Measurements from ENCODE around the gene ENTR1. TPM values are rescaled to one million over a fixed set of nuclear protein-coding genes. Genes with fewer than 3 reads are reported as not detected.

The ENTR1 gene
- total and polyA plus RNA-seq, 2 of the 13 experiments (the other 11 are each of a cell fraction or from before 2014, with no cell fraction given) = 70.1 to 76.4 TPM

DNA sequence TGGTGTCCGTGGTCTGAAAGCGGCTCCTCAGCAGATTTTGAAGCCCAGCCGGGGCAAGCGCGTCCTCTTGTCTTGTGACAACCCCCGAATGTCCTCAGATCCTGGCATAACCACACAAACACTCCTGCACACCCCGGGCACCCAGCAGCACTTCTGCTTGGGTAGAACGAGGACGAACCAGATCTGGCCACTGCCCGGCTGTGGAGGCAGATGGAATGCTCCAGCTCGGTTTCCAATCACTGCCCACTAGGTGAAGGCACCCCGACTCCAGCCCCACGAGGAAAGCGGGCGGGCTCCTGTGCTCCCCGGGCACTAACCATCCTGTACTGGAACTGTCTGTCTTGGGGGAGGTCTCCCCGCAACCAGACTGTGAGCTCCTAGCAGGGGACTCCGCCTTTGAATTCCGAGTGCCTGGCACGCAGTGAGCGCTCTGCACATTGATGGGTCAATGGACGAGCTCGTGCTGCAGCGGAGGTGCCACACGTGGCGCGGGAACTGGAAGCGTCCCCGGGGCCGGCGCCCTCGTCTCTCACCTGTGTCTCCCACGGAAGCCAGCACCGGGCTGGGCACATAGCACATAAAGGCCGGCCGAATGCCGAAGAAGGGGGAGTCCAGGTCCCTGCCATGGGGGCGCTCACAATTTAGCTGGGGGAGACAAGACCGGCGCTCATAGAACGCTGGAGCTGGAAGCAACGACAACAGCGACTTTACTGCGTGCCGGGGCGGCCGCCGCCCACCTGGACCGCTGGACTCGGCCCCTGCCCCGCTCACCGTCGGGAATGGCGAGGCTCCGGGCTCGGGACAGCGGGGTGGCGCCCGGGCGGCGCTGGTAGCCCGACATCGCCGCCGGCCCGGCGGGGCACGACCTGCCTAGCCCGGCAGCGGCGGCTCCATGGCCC lies 608 bp downstream of the ENTR1 start (continued):
- TF ChIP-seq, protein P1, sequence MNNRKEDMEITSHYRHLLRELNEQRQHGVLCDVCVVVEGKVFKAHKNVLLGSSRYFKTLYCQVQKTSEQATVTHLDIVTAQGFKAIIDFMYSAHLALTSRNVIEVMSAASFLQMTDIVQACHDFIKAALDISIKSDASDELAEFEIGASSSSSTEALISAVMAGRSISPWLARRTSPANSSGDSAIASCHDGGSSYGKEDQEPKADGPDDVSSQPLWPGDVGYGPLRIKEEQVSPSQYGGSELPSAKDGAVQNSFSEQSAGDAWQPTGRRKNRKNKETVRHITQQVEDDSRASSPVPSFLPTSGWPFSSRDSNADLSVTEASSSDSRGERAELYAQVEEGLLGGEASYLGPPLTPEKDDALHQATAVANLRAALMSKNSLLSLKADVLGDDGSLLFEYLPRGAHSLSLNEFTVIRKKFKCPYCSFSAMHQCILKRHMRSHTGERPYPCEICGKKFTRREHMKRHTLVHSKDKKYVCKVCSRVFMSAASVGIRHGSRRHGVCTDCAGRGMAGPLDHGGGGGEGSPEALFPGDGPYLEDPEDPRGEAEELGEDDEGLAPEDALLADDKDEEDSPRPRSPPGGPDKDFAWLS (CRISPR knock-in tag; IDR thresholded peaks at IDR 0.05; ENCODE audit: borderline replicate concordance) = no peak
- TF ChIP-seq KAT2B (IDR thresholded peaks at IDR 0.05; ENCODE audit: borderline replicate concordance, low read depth, low read length) (no peak), TOPORS (CRISPR knock-in tag; IDR thresholded peaks at IDR 0.05) (no peak), ZNF619 (CRISPR knock-in tag; IDR thresholded peaks at IDR 0.05) (no peak), KLF9 (CRISPR knock-in tag; IDR thresholded peaks at IDR 0.05; ENCODE audit: low read depth) (no peak), ONECUT2 (CRISPR knock-in tag; IDR thresholded peaks at IDR 0.05) (peak; percentile 38; the same call in 1 of the 2 replicates), ZNF720 (CRISPR knock-in tag; IDR thresholded peaks at IDR 0.05) (no peak), ZNF629 (CRISPR knock-in tag; conservative IDR thresholded peaks at IDR 0.05) (0 out of 2 replicates have a peak, but pooled peaks have one; percentile 11), ZFP82 (CRISPR knock-in tag; IDR thresholded peaks at IDR 0.05; ENCODE audit: borderline replicate concordance) (0 out of 2 replicates have a peak, but pooled peaks have one; percentile 50), RARA (CRISPR knock-in tag; IDR thresholded peaks at IDR 0.05) (no peak), ZNF816 (CRISPR knock-in tag; IDR thresholded peaks at IDR 0.05; ENCODE audit: borderline replicate concordance) (no peak), ZSCAN31 (CRISPR knock-in tag; IDR thresholded peaks at IDR 0.05; ENCODE audit: low read depth) (no peak)
- TF ChIP-seq, protein P2, sequence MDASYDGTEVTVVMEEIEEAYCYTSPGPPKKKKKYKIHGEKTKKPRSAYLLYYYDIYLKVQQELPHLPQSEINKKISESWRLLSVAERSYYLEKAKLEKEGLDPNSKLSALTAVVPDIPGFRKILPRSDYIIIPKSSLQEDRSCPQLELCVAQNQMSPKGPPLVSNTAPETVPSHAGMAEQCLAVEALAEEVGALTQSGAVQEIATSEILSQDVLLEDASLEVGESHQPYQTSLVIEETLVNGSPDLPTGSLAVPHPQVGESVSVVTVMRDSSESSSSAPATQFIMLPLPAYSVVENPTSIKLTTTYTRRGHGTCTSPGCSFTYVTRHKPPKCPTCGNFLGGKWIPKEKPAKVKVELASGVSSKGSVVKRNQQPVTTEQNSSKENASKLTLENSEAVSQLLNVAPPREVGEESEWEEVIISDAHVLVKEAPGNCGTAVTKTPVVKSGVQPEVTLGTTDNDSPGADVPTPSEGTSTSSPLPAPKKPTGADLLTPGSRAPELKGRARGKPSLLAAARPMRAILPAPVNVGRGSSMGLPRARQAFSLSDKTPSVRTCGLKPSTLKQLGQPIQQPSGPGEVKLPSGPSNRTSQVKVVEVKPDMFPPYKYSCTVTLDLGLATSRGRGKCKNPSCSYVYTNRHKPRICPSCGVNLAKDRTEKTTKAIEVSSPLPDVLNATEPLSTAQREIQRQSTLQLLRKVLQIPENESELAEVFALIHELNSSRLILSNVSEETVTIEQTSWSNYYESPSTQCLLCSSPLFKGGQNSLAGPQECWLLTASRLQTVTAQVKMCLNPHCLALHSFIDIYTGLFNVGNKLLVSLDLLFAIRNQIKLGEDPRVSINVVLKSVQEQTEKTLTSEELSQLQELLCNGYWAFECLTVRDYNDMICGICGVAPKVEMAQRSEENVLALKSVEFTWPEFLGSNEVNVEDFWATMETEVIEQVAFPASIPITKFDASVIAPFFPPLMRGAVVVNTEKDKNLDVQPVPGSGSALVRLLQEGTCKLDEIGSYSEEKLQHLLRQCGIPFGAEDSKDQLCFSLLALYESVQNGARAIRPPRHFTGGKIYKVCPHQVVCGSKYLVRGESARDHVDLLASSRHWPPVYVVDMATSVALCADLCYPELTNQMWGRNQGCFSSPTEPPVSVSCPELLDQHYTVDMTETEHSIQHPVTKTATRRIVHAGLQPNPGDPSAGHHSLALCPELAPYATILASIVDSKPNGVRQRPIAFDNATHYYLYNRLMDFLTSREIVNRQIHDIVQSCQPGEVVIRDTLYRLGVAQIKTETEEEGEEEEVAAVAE (CRISPR knock-in tag; IDR thresholded peaks at IDR 0.05; ENCODE audit: borderline replicate concordance) = no peak
- TF ChIP-seq, protein P3, sequence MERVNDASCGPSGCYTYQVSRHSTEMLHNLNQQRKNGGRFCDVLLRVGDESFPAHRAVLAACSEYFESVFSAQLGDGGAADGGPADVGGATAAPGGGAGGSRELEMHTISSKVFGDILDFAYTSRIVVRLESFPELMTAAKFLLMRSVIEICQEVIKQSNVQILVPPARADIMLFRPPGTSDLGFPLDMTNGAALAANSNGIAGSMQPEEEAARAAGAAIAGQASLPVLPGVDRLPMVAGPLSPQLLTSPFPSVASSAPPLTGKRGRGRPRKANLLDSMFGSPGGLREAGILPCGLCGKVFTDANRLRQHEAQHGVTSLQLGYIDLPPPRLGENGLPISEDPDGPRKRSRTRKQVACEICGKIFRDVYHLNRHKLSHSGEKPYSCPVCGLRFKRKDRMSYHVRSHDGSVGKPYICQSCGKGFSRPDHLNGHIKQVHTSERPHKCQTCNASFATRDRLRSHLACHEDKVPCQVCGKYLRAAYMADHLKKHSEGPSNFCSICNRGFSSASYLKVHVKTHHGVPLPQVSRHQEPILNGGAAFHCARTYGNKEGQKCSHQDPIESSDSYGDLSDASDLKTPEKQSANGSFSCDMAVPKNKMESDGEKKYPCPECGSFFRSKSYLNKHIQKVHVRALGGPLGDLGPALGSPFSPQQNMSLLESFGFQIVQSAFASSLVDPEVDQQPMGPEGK (CRISPR knock-in tag; IDR thresholded peaks at IDR 0.05) = no peak
- TF ChIP-seq, protein P4, sequence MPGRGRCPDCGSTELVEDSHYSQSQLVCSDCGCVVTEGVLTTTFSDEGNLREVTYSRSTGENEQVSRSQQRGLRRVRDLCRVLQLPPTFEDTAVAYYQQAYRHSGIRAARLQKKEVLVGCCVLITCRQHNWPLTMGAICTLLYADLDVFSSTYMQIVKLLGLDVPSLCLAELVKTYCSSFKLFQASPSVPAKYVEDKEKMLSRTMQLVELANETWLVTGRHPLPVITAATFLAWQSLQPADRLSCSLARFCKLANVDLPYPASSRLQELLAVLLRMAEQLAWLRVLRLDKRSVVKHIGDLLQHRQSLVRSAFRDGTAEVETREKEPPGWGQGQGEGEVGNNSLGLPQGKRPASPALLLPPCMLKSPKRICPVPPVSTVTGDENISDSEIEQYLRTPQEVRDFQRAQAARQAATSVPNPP (CRISPR knock-in tag; IDR thresholded peaks at IDR 0.05) = no peak
- TF ChIP-seq, protein P5, sequence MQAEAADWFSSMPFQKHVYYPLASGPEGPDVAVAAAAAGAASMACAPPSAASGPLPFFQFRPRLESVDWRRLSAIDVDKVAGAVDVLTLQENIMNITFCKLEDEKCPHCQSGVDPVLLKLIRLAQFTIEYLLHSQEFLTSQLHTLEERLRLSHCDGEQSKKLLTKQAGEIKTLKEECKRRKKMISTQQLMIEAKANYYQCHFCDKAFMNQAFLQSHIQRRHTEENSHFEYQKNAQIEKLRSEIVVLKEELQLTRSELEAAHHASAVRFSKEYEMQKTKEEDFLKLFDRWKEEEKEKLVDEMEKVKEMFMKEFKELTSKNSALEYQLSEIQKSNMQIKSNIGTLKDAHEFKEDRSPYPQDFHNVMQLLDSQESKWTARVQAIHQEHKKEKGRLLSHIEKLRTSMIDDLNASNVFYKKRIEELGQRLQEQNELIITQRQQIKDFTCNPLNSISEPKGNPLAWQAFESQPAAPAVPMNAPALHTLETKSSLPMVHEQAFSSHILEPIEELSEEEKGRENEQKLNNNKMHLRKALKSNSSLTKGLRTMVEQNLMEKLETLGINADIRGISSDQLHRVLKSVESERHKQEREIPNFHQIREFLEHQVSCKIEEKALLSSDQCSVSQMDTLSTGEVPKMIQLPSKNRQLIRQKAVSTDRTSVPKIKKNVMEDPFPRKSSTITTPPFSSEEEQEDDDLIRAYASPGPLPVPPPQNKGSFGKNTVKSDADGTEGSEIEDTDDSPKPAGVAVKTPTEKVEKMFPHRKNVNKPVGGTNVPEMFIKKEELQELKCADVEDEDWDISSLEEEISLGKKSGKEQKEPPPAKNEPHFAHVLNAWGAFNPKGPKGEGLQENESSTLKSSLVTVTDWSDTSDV (CRISPR knock-in tag; IDR thresholded peaks at IDR 0.05) = peak; percentile 61; the same call in 1 of the 2 replicates

Measured in HepG2 (cell line).